Colonic mucosa (tissue), 4 donors: ENCODE measurements around the gene RPTOR. TPM values are rescaled to one million over a fixed set of nuclear protein-coding genes. Genes with fewer than 3 reads are reported as not detected.

ENCODE experiments used
- DNase-seq: peaks from one replicate; pipeline ENCODE4 v3.0.0-alpha.2; 2020
- H3K27ac ChIP-seq: fragments of 200-600 bp; one replicate; pipeline ENCODE4 v1.8.0; 2021
- H3K27me3 ChIP-seq: fragments of 200-600 bp; one replicate; pipeline ENCODE4 v1.8.0; 2021
- H3K36me3 ChIP-seq: fragments of 200-600 bp; one replicate; pipeline ENCODE4 v1.8.0; 2021
- H3K4me1 ChIP-seq: fragments of 200-600 bp; one replicate; pipeline ENCODE4 v1.8.0; 2021; ENCODE audit warnings: mild to moderate bottlenecking
- H3K4me3 ChIP-seq: fragments of 200-600 bp; one replicate; pipeline ENCODE4 v1.8.0; 2021
- H3K9ac ChIP-seq, 2 donors: one replicate each; pipeline ENCODE4 v1.7.0; 2013; ENCODE audit warnings: control low read depth in 2 of 2, low read depth in 2 of 2, low read length in 2 of 2
- H3K9me3 ChIP-seq: fragments of 200-600 bp; one replicate; pipeline ENCODE4 v1.8.0; 2021
- CTCF ChIP-seq: fragments of 200-600 bp; IDR thresholded peaks from one replicate; pipeline ENCODE4 v1.8.0; 2022; ENCODE audit warnings: antibody characterized with exemption, mild to moderate bottlenecking
- intact Hi-C: fragments of 100-400 bp; cut with DNase I; formaldehyde crosslinking; loops from one replicate; pipeline ENCODE4 v1.14.1; 2022
- total RNA-seq, 2 donors: library from RNA; stranded (reverse); fragmentation: NEBNext Ultra II Directional in 1 of 2; extraction: Animal tissue kit (Norgen Biotek cat#: 25700) in 1 of 2; gene quantifications; one replicate each; pipeline ENCODE4 v1.2.1, GENCODE V29; 2021
- donor health status: healthy.
- donor health status: DM: no; HTN: no; CAD: no.
- donor health status: DM: no; HTN: no; CAD: no.

Gene RPTOR
- total RNA-seq, 2 donors from 2014 or later, result 21.2 to 39.6 TPM

GRCh38 chr17:80717720-80718083 lies 173.1 kb downstream of the RPTOR start:
- no peak overlapping the region for H3K4me3 ChIP-seq
- H3K27ac ChIP-seq, result no peak overlapping the region
- H3K36me3 ChIP-seq, result no peaks in the 10 kb centered on the region
- no peaks in the 10 kb centered on the region for H3K27me3 ChIP-seq
- intact Hi-C loops, result no loop called here
- TF ChIP-seq CTCF, result no peak
- no peak overlapping the region for H3K9ac ChIP-seq
- no peaks in the 10 kb centered on the region for H3K9me3 ChIP-seq
- no peaks in the 10 kb centered on the region for H3K4me1 ChIP-seq
- no peak for DNase-seq

DNA sequence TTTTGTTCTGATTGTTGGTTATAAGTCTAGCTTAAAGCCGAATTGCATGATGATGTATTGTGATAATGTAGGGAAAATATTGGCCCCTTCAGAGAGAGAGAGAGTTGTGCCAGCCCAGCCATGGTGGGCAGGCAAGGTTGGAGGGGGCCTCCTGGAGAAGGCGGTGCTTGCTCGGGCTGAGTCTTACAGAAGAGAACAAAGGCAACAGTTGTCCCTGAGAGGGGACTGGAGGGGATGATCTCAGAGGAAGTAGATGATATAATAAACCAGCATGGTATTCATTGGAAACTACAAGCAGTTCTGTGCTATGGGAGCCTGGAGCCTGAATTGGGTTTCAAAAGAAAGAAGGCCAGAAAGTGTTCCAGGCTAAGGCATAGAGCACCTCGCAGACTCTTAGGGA lies 173.8 kb downstream of the RPTOR start:
- Histone ChIP-seq H3K9ac (no peak overlapping the region), H3K27ac (no peak overlapping the region), H3K9me3 (no peaks in the 10 kb centered on the region), H3K27me3 (no peaks in the 10 kb centered on the region), H3K4me3 (no peak overlapping the region), H3K36me3 (no peaks in the 10 kb centered on the region), H3K4me1 (no peaks in the 10 kb centered on the region)
- intact Hi-C loops, result no loop called here
- no peak for DNase-seq
- TF ChIP-seq CTCF, result no peak

- DNase-seq, result no peak
- no peaks in the 10 kb centered on the region for H3K36me3 ChIP-seq
- no peaks in the 10 kb centered on the region for H3K4me1 ChIP-seq
- no peak overlapping the region for H3K27ac ChIP-seq
- no peaks in the 10 kb centered on the region for H3K27me3 ChIP-seq
- intact Hi-C loops, result no loop called here
- no peaks in the 10 kb centered on the region for H3K9me3 ChIP-seq
- no peak overlapping the region for H3K4me3 ChIP-seq
- TF ChIP-seq CTCF, result no peak
- no peak overlapping the region for H3K9ac ChIP-seq
These were observed 174.8 kb downstream of the RPTOR start for GRCh38 chr17:80719449-80719848.

- H3K4me3 ChIP-seq, result no peak overlapping the region
These were observed 176.3 kb downstream of the RPTOR start for GRCh38 chr17:80720610-80721577.

DNA sequence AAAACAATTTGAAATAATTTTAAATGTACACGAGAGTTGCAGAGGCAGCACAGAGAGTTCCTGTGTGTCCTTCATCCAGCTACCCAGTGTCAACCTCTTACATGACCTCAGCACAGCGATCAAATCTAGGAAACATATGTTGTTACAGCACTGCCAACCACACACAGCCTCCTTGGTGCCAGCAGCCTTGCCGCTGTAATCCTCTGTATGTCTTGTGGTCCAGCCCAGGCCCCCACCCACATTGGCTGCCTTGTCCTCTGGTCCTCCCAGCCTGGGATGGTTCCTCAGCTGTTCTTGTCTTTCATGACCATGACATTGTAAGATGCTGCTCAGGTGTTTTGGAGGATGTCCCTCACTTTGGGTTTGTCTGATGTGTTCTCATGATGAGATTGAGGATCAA lies 178.0 kb downstream of the RPTOR start:
- DNase-seq, result no peak
- no peaks in the 10 kb centered on the region for H3K36me3 ChIP-seq
- intact Hi-C loops, result no loop called here
- no peak for TF ChIP-seq CTCF
- no peak overlapping the region for H3K9ac ChIP-seq
- no peaks in the 10 kb centered on the region for H3K9me3 ChIP-seq
- no peaks in the 10 kb centered on the region for H3K27me3 ChIP-seq
- no peak overlapping the region for H3K4me3 ChIP-seq
- H3K4me1 ChIP-seq, result no peaks in the 10 kb centered on the region
- H3K27ac ChIP-seq, result no peak overlapping the region

More at GRCh38 chr17:80720610-80721577, 176.3 kb downstream of the RPTOR start:
- Histone ChIP-seq H3K4me1 (no peaks in the 10 kb centered on the region), H3K27me3 (no peaks in the 10 kb centered on the region), H3K9ac (no peak overlapping the region), H3K9me3 (no peaks in the 10 kb centered on the region), H3K27ac (no peak overlapping the region), H3K36me3 (no peaks in the 10 kb centered on the region)
- intact Hi-C loops, result no loop called here
- DNase-seq, result no peak
- TF ChIP-seq CTCF, result no peak
